Hematopoietic multipotent progenitor cell treated with erythropoietin and hydrocortisone succinate and interleukin-3 and kit ligand, for 17 days (in vitro differentiated cells): ENCODE measurements around the gene FEN1.

Source experiments
- DNase-seq: peaks from one replicate; pipeline ENCODE4 v3.0.0-alpha.2; 2015; ENCODE audit warnings: low spot score

The FEN1 gene

DNA sequence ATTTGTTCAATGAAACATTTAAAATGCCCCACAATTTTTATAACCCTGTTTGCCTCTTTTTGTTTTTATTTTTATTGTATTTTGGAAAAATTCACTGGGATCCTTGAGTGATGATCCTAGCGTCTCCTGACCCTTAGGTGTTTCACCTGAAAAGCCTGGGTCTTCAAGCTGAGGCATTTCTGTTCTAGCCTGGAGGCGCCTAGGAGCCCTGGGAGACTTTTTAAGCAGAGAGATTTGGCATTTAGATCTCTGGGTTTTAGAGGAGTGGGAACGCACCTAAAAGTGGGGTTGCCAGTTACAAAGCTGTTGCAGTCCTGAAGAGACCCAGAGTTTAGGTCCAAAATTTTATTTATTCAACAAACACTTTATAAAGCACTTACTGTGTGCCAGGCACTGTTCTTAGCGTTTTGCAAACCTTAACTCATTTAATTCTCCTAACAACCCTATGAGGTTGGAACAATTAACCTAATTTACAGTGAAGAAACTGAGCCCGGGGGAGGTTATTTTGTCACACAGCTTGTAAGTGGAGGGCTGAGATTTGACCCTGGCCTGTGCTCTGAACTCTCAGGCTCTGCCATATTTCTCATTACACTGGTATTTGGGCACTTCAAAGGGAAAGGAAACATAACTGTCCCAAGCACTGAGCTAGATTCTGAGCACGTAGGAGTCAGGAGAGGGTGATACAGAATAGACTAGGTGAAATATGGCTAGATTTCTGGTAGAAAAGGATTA is 24.9 kb downstream of the FEN1 start:
- no peak for DNase-seq

DNA sequence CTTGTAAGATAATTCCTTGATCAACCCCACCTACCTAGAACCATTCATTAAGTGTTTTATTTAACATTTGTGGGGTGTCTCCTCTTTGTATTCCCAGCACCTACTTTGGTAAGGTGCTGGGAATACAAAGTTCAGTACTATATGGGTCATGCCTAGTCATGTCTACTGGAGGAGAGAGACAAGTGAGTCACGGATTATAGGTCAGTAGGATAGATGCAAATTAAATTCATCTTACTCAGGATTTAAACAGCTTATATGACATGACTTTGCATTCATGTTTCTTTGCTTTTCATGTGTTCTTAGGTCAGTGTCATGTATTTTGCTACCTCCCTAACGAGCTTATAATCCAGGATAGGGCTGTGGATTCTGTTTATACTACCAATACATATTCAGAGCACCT is 27.5 kb downstream of the FEN1 start:
- peak; percentile 37 for DNase-seq

DNA sequence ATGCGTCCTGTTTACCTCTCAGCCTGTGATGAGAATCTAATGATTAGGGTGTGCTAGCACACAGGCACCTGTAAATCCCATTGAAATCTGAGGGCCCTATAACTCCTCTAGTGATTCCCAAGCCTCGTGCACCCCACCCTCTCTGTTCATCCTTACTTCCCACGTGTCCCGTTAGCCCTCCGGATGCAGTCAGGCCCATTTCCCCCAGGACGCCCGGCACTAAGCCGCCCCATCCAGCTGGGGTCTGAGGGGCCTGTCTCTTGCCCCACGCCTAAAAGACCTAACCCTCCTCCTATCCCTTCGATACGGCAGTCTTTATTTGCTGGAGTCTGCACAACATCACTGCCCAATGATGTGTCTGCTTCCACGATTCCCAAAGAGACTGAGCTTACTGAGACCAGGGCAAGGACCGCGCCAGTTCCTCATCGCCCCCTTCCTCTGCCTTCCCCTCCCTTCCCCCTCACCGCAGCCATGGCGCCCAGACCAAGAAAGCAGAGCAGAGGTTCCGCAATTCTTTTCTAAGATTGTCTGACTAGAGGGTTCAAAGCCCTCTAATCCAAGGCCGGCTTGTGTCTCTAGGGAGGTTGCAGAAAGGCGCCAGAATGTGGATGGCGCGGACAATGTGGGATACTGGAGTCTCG is 34.3 kb downstream of the FEN1 start:
- no peak for DNase-seq

DNA sequence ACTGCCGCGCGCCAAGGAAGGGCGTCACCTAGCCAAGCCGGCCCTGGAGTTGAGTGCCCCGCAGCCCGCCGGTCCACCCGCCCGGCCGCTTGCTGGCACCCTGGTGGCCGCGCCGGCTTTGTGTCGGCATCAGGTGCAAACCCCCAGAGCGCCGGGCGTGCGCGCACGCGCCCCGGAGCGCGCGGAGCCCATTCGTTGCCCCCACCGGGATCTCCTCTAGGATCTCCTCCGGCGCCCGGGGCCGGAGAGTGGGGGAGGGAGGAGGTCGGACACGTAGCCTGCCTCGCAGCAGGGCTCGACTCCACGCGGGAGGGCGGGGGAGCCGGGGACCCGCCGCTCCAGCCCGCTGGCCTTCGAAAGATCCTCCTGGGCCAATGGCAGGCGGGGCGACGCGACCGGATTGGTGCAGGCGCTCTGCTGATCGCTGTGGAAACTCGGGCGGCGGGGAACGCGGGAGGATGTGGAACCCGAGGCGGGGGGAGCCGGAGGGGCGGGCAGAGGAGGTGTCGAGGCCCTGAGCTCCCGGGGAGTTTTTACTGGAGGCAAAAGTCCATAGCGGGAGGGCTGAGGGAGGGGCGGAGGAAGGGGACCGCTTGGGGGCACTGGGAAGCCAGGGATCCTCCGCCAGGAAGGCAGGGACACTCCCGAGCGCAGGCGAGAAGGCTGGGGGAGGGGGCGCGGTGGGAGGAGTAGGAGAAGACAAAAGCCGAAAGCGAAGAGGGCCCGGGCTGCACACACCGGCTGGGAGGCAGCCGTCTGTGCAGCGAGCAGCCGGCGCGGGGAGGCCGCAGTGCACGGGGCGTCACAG is 35.1 kb downstream of the FEN1 start, which contains the start of gene FADS2:
Gene FADS2, plus strand, starts transcription at position 730 of the 808 bp plus-strand sequence. CDS start 91 bp downstream, outside the sequence.
- DNase-seq, result peak; percentile 38

DNA sequence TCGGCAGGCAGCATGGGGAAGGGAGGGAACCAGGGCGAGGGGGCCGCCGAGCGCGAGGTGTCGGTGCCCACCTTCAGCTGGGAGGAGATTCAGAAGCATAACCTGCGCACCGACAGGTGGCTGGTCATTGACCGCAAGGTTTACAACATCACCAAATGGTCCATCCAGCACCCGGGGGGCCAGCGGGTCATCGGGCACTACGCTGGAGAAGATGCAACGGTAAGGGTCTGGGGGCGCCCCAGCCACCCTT is 35.6 kb downstream of the FEN1 start:
- DNase-seq, result no peak

DNA sequence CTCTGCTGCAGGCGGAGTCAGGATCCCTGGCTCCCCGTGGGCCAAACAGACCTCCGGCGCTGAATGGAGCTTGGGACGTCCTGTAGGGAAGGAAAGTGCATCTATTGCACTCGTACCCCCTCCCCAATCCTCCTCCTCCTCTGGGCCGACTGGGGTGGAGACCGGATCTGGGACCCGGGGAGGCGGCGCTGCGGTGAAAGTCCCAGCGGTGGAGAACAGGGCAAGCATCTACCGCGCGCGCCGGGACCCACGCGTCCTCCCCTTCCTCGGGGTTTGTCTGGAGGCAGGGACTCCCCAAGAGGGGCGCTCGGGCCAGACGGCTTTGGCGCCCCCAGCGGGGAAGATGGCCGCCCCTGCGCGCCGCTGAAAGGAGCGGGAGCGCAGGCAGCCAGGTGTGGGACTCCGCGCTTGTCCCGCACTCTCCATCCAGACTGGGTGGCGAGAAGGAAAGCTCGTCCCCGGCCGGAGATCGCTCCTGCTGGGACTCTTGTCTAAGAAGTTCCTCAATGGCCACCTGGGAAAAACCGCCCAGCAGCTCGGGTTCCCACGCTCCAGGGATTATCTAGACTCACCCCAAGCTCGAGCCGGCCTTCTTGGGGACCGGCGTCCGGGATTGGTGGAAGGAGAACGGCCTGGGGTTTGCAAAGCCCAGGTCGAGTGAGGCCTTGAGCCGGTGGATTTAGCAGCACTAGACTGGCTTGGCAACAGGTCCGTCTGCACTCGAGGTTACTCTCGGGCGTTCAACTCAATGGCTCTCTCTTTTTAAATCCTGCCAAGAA is 36.1 kb downstream of the FEN1 start:
- peak; percentile 44 for DNase-seq

DNA sequence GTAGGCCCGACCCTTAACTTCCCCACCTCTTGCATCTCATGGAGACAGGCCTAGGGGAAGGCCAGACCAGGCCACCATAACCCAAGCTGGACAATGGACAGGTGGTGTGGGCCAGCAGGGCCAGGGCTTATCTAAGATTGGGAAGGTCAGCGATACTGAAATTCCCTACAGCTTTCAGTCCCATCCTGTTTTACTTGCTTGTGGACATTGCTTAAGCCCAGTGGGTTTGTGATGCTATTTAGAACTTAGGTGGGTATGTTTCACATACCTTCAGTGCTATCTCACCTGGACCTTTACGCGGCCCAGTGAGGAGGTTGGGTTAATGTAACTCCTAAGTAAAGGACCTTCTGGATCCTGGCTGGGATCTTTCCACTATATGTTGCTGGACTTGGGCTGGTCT is 37.1 kb downstream of the FEN1 start:
- DNase-seq, result no peak

DNA sequence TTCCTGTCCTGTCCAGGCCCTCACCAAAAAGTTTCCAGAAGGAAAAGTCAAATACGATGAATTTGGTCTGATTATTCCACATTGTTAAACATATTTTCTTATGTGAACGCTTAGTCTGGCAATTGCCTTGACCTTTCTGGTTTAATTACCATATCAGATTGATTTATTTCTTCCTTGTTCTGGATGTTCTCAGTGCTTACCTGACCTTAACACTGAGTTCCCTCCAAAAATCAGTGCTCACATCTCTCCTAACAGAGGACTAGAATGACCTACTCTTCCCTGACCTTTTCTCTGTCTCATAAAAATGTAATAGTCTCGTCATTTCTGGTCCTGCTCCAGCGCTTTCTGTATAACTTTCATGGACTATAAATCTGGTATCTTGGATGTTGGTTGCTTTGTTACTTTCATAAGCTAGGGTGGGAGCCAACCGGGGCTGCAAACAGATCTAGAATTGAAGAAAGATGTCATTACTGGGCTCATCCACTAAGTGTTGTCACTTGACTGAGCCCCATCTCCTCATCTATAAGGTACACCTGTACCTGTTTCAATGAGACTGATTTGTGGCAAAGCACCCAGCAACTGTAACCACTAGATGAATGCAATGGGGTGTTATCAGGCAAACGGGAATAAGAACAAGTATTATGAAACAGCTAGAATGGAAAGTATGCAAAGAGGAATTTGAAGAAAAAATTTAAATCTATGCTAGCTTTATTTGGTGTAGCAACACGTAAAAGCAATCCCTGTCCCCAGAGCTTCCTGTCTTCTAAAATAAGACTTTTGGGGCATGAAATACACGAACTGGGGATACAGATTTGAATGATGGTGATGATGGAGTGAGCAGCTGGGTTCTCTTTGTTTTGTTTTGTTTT is 37.8 kb downstream of the FEN1 start:
- no peak for DNase-seq

DNA sequence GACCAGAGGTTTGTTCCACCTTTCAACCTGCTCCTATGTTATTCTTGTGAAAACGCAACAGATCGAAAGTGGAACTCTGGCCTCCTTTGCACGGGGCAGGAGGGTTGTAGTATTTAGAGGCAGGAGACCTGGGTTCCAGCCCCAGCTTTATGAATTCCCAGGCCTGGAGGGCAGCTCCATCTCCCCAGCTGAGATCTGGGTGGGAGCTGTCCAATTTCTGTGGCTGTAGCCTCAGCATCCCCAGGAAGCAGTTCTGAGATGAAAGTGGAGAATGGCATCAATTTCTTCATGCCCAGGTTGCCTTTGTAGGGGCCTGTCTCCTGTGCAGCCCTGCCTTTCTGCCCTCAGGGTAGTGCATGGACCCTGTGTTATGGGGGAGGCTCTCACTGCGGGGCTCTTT is 39.5 kb downstream of the FEN1 start:
- no peak for DNase-seq

DNA sequence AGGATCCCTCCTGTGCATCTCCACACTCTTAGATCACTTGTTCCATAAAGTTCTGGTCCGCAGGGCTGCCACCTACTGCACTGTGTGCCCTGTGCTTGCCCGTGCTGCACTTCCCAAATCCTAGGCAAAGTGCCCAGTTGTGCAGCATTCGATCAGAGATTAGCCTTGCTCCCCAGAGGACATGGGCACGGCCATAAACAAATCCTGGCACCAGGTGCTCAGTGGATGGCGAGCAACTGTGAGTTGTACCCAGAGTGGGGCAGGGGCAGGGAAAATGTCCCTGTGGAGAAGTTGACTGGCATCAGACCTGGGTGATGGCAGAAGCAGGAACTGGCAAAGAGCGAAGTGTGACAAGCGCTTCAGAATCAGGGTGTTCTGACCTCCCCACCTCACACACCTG is 40.0 kb downstream of the FEN1 start:
- peak; percentile 57 for DNase-seq

DNA sequence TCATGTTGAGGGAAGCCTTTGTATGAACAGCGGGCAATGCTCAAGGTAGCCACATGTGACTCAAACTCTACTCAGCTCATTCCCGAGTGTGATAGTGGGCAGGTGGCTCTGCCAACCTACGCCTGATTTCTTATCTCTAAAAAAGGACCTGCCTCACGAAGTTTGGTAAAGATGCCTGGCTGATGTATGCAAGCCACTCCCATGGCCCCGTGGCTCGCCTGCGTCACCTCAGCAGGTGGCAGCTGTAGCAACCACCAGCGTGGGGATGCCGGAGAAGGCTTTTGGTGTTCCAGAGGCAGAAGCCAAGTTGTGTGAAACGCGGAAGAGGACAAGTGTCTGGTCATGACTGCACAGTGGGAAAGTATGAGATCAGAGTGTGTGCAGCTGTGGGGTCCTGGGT is 40.8 kb downstream of the FEN1 start:
- peak; percentile 72 for DNase-seq

DNA sequence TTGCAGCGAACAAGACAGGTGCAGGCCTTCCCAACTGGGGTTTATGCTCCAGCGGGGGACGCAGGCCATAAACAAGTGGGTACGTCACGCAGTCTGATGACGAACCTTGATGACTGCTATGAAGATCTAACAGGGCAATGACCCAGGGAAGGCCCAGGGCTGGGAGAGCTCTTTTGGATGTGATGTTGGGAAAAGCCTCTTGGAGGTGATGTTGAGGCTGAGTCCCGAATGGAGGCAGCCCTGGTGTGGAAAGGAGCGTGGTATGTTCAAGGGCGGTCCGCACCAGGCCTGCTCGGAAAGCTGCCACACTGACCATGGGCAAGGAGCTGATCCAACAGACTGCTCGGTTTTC is 41.2 kb downstream of the FEN1 start:
- peak; percentile 43 for DNase-seq

DNA sequence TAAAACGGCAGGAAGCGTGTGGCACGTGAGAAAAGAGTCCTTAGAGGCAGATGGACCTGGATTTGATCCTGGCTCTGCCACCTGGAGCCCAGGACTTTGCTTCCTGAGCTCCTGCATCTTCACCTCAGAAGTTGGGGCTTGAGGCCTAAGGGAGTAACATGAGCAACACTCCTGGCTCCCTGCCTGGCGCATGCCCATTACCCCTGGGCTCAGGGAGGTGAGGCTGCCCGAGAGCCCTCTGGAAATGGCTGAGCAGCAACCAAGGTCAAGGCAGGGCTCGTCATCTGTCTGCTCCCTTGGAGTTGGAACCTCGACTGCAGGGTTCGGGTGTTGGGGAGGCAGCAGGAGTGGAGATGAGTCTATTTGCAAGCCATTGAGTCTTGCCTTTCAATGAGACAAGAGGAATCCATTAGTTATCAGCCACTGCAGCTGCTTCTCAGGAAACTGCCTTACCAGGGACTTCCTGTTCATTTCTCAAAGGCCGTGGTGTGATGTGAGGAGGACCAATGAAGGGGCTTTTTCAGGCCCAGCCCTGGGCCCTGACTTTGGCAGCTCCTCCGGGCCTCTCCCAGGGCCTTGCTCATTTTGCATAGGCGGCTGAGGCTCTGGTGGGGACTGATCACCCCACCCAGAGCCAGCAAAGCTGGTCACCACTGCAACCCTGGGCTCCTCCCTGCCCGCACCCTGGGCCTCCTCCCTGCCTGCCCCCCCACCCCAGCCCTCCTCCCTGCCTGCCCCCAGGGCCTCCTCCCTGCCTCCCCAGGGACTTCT is 41.8 kb downstream of the FEN1 start:
- DNase-seq, result peak; percentile 88

DNA sequence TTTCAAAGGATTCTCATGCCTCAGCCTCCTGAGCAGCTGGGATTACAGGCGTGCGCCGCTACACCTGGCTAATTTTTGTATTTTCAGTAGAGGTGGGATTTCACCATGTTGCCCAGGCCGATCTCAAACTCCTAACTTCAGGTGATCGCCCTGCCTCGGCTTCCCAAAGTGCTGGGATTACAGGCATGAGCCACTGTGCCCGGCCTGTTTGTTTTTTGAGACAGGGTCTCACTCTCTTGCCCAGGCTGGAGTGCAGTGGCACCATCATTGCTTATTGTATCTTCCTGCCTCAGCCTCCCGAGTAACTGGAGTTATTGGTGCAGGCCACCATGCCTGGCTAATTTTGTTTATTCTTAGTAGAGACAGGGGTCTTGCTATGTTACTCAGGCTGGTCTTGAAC is 43.5 kb downstream of the FEN1 start:
- DNase-seq, result no peak

DNA sequence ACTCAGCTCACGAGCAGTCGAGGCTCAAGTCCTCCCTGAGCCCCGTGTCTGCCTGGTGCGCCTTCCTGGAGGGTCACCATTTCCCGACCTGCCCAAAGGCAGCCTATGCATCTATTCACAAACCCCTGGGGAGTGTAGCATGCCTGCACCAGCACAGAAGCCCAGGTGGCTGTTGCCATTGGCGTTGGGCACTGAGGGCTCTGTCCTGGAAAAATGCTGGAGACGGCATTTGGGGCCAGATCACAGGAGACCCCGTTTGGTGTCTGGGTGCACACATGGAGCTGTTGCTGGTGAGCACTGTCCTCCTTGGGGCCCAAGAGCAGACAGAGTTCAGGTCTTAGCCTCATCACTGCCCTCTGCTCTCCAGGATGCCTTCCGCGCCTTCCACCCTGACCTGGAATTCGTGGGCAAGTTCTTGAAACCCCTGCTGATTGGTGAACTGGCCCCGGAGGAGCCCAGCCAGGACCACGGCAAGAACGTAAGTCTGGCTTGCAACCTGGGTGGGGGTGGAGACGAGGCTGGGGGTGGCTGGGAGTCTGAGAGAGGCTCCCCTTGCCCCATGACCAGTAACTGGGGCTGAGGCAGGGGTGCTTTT is 44.8 kb downstream of the FEN1 start:
- DNase-seq, result no peak

DNA sequence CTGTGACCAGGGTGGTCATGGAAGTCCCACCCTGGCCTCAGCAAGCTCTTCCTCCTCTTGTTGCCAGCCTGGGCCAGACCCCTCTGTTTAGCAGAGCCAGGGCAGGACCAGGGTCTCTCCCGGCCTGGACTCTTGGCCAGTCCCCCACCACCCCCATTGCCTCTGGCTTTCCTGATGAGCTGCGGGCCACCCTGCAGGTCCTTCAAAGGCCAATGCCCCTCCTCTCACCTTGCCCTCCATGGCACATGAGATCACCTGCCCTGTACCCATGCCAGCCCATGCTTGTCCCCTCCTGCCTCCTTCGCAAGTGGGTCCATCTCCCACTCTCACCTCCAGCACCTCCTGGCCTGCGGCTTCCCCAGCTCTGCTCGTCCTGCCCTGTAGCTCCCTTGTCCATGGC is 45.8 kb downstream of the FEN1 start:
- no peak for DNase-seq

DNA sequence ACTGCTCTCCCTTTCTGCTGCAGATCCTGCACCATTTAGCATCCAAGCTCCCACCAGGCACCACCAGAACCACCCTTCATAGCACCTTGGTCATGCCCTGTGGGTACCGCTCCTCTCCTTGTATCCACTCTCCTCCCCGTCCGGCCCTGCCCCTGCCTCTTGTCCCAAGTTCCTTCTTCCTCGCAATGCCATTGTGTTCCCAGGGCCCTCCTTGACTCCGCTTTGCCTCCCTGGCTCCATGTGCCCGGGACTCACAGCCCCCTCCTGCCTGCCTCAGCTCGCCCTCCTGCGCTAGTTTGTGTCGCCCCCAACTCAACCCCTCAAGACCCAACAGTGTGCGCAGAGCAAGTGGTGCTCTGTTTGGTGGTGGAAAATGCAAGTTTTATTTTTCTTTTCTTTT is 46.2 kb downstream of the FEN1 start:
- DNase-seq, result no peak

DNA sequence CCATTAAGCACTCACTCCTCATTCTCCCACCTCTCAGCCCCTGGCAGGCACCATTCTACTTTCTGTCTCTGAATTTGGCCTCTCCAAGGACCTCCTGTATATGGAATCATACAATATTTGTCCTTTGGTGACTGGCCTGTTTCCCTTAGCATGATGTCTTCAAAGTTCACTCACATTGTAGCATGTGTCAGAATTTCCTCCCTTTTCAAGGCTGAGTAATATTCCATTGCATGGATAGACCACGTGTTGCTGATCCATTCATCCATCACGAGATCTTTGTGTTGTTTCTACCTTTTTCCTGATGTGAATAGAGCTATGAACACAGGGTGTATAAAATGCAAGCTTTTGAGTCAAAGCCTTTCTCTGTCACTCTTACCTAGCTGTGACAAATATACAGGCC is 47.0 kb downstream of the FEN1 start:
- no peak for DNase-seq

DNA sequence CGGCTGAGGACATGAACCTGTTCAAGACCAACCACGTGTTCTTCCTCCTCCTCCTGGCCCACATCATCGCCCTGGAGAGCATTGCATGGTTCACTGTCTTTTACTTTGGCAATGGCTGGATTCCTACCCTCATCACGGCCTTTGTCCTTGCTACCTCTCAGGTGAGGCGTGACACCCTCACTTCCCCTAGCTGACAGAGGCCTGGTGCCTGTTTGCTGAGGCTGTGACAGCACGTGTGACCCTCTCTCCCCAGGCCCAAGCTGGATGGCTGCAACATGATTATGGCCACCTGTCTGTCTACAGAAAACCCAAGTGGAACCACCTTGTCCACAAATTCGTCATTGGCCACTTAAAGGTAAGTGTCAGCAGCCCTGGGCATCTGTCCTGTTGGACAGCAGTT is 47.7 kb downstream of the FEN1 start:
- no peak for DNase-seq
